GM21526 (cell line): Measurements from ENCODE around the gene RAET1L.
"Not testable (repeated sequence)": the region's sequence is repeated elsewhere in the genome, so short reads cannot be mapped to it uniquely, and the experiment has no call there.

ENCODE experiments used
- ATAC-seq: cut with Tn5 transposase; IDR thresholded peaks from one replicate; pipeline ENCODE4 v1.9.1; 2021; ENCODE audit warnings: moderate library complexity; ENCODE audit not compliant: unreplicated experiment, low FRiP score

Gene RAET1L

GRCh38 chr6:149999636-150000035, 25.7 kb downstream of the RAET1L start:
- ATAC-seq, result no peak

DNA sequence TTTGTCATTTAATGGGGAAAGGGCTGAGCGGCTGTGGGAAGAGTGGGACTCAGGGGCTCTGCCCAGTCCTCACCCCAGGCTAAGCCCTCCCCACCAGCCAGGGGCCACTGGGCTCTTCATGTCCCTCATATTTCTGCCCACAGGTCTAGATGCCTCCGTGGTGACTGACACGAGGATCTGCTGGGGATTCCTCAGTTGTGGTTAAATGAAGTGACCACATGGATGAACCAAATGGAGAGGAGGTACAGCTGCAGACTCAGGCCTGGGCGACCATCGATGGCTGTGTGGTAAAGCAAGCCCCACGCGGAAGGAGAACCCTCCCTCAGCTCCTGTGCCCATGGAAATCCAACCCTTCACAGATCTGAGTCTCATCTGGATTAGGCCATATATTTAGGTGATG, 29.4 kb downstream of the RAET1L start:
- ATAC-seq, result no peak

- ATAC-seq, result no peak
Observed at GRCh38 chr6:149995235-149995750, 30.0 kb downstream of the RAET1L start.

GRCh38 chr6:149991838-149992237, 33.5 kb downstream of the RAET1L start:
- no peak for ATAC-seq

GRCh38 chr6:149991472-149991795, 33.9 kb downstream of the RAET1L start:
- ATAC-seq, result not testable (repeated sequence)

DNA sequence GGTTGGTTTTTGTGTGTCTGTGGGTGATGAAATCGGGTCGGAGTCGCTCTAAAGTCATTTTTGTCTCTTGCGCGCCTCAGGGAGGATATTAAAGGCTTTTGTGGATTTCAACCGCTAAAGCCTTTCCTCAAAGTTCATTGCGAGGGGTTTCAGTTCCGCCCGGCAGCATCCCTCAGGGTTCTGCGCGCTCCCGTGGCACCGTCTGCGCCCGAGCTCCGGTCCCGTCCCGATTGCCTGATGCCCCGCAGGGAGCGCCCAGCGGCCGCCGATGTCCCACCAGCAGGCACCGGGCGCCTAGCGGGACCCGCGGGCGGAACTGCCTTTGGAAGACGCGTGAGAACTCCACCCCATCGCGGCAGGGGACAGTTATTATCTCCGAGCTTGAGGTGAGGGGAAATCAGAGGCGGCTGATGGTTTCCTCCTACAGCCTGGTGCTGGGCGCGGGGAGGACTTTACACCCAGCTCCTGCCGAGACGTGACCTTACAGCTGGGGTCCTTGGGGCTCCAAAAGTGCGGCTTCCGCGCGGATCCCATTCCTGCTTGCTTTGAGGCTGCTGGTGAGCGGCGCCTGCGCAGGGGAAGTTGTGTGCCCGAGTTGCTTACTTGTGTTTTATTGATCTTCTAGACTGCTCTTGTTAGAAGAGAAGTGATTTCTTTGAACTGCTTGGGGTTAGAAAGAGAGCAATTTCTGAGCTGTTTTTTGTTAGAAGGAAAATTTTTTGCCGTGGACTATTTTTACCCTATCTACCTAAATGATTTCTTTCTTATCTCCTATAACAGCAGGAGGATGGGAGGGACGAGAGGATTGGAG, 34.5 kb downstream of the RAET1L start:
- no peak for ATAC-seq

- no peak for ATAC-seq
Observed at GRCh38 chr6:149990212-149990660, 35.1 kb downstream of the RAET1L start.

DNA sequence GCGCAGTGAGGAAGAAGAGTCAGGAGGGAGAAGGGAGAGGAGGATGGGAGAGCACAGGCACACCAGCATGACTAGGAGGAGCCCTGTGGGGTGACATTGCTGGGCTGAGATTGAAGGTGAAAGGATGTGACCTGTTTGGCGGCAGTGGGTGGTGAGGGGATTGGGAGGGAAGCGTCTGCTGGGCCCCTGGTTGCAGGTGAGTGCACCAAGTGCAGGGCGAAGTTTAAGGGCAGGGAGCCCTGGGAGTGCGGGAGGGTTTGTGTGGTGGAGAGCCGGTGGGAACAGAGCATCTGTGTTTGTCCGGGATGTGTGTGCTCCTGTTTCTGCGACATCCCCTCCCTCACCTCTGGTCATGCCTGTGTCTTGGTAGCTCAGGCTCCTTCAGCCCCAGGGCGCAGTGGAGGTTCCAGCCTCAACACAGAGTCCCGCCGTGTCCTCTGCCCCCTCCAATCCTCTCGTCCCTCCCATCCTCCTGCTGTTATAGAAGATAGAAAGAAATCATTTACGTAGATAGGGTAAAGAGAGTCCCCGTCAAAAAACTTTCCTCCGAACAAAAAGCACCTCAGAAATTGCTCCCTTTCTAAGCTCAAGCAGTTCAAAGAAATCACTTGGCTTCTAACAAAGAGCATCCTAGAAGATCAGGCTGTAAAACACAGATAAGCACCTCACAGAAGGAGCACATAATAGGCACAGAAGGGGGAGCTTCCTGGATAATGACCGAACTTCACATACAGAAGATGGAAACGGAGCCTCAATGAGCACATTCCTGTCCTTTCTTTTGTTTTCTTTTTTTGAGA, 36.6 kb downstream of the RAET1L start:
- no peak for ATAC-seq

GRCh38 chr6:149987602-149988107, 37.7 kb downstream of the RAET1L start:
- no peak for ATAC-seq

GRCh38 chr6:149985481-149985937, 39.8 kb downstream of the RAET1L start:
- no peak for ATAC-seq

GRCh38 chr6:149984773-149985172, 40.6 kb downstream of the RAET1L start:
- no peak for ATAC-seq

DNA sequence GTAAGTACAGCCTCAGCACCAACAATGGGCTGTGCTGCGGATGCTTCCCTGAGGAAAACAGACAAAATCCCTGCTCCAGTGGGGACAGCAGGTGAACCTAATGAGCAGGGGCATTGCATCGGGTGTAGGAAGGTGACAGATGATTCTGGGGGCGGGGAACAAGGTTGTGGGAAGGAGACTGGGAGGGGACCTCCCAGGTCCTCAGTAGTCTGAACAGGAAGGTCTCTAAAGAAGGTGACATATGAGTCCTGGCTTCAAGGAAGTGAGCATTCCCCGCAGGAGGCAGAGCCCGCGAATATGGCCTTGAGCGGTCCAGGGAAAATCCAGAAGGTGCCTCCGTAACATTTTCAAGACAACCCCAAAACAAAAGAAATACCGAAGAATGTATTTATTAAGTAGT, 42.2 kb downstream of the RAET1L start:
- no peak for ATAC-seq

- ATAC-seq, result no peak
Observed at GRCh38 chr6:149979293-149979692, 46.0 kb downstream of the RAET1L start.

DNA sequence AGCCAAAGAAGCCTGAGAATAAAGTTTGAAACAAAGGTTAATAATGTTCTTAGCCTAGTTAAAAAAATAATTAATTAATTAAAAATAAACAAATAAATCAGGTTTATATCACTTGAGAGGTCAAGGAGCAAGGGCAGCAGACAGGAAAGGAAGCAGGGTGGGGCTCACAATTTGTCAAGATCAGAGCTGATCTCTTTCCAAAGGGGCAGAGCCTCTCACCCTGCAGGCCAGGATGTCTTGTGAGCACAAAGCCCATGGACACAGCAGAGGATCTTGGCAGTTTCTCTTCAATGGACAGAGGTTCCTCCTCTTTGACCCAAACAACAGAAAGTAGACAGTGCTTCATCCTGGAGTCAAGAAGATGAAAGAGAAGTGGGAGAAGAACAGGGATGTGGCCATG, 46.7 kb downstream of the RAET1L start:
- no peak for ATAC-seq

GRCh38 chr6:149977221-149977620, 48.1 kb downstream of the RAET1L start:
- ATAC-seq, result no peak

DNA sequence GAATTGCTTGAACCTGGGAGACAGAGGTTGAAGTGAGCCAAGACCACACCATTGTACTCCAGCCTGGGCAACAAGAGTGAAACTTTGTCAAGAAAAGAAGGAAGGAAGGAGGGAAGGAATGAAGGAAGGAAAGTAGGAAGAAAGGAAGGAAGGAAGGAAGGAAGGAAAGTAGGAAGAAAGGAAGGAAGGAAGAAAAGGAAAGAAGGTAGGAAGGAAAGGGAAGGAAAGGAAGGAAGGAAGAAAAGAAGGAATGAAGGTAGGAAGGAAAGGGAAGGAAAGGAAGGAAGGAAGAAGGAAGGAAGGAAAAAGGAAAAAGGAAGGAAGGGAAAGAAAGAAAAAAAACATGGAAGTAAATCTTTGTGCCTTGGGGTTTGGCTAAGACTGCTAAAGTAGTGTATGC, 49.9 kb downstream of the RAET1L start:
- ATAC-seq, result no peak

DNA sequence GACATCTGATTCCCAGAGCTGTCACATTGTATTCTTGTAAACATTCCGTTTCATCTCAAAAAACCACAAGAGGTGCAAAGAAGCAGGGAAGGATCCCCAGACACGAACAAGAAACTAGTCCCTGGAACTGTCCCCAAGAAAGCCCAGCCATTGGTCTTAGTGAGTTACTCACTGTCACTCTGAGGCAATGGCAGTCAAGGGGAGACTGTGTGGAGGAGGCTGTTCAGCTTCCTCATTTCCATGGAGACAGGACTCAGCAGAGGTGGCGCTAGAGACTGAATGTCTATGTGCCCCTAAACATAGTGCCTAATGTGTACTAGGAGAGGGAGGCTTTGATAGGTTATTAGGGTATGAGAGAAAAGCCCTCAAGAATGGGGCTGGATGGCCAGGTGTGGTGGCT, 50.5 kb downstream of the RAET1L start:
- no peak for ATAC-seq

DNA sequence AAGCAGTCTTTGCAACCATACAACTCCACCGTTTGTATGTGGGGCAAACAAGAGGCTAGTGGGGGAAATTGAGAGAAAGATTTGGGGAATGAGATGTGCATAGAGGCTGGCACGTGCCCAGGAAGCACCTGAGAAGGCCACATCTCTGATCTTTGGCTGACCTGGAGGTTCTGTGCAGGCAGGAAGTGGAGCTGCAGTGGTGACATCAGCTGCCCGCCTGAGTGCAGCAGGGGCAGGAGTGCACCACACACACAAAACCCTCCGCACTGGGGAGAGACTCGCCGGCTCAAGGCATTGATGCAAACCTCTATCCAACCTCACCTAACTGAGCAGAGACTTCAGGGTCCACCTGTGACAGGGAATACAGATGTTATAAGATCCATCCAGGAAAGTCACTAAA, 50.9 kb downstream of the RAET1L start:
- ATAC-seq, result not testable (repeated sequence)

- no peak for ATAC-seq
Observed at GRCh38 chr6:149969635-149970034, 55.7 kb downstream of the RAET1L start.

DNA sequence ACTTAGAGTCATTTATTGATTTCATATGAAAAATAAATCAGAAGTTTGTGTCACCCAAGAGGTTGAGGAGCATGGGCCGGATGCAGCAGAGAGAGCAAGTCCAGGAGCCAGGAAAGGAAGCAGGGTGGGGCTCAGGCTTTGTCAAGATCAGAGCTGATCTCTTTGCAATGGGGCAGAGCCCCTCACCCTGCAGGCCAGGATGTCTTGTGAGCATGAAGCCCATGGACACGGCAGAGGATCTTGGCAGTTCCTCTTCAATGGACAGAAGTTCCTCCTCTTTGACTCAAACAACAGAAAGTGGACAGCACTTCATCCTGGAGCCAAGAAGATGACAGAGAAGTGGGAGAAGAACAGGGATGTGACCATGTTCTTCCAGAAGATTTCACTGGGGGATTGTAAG, 56.4 kb downstream of the RAET1L start:
- ATAC-seq, result not testable (repeated sequence)
